Liver (tissue), 9 donors: Measurements from ENCODE around the gene TMEM170B. TPM values are rescaled to one million over a fixed set of nuclear protein-coding genes. Genes with fewer than 3 reads are reported as not detected.

Experiments
- DNase-seq: peaks from one replicate; pipeline ENCODE4 v3.0.0-alpha.2; 2017; ENCODE audit warnings: low spot score
- H3K27ac ChIP-seq, 2 donors: one replicate each; pipeline ENCODE4 v1.7.0; 2013; ENCODE audit warnings: inconsistent platforms in 2 of 2, low read length in 2 of 2, control low read depth in 1 of 2, low read depth in 1 of 2, mild to moderate bottlenecking in 1 of 2
- H3K27me3 ChIP-seq, 4 donors: one replicate each; pipeline versions ENCODE4 v1.6.1 to v1.7.0; 2013; ENCODE audit warnings: low read length in 3 of 4, inconsistent platforms in 1 of 4, mild to moderate bottlenecking in 1 of 4, moderate library complexity in 1 of 4; ENCODE audit not compliant: control insufficient read depth in 4 of 4, insufficient read depth in 4 of 4
- H3K36me3 ChIP-seq, 4 donors: one replicate each; pipeline versions ENCODE4 v1.6.1 to v1.7.0; 2013; ENCODE audit warnings: low read length in 3 of 4, mild to moderate bottlenecking in 3 of 4, low read depth in 1 of 4, moderate library complexity in 1 of 4; ENCODE audit not compliant: control insufficient read depth in 4 of 4, insufficient read depth in 3 of 4
- H3K4me1 ChIP-seq, 4 donors: one replicate each; pipeline versions ENCODE4 v1.6.1 to v1.7.0; 2013; ENCODE audit warnings: low read length in 3 of 4, mild to moderate bottlenecking in 3 of 4, moderate library complexity in 1 of 4; ENCODE audit not compliant: control insufficient read depth in 4 of 4, insufficient read depth in 4 of 4
- H3K4me3 ChIP-seq, 3 donors: one replicate each; pipeline versions ENCODE4 v1.6.1 to v1.7.0; 2013; ENCODE audit warnings: low read length in 3 of 3, control low read depth in 1 of 3, low read depth in 1 of 3, mild to moderate bottlenecking in 1 of 3
- H3K9ac ChIP-seq, 2 donors: one replicate each; pipeline ENCODE4 v1.7.0; 2013; ENCODE audit warnings: low read length in 2 of 2, mild to moderate bottlenecking in 2 of 2, moderate library complexity in 2 of 2, control low read depth in 1 of 2, low read depth in 1 of 2
- H3K9me3 ChIP-seq, 4 donors: one replicate each; pipeline versions ENCODE4 v1.6.1 to v1.7.0; 2013; ENCODE audit warnings: low read length in 3 of 4; ENCODE audit not compliant: control insufficient read depth in 4 of 4
- ATF3 ChIP-seq: IDR thresholded peaks from 2 replicates; pipeline ENCODE4 v1.6.1; 2016; ENCODE audit warnings: antibody characterized with exemption
- EGR1 ChIP-seq, 2 donors: IDR thresholded peaks; 2 replicates each; pipeline ENCODE4 v1.6.1; 2016 to 2018; ENCODE audit warnings: antibody characterized with exemption in 2 of 2, low read depth in 2 of 2
- FOXA1 ChIP-seq: IDR thresholded peaks from 2 replicates; pipeline ENCODE4 v1.6.1; 2016; ENCODE audit warnings: antibody characterized with exemption
- FOXA2 ChIP-seq: IDR thresholded peaks from 2 replicates; pipeline ENCODE4 v1.6.1; 2016; ENCODE audit warnings: antibody characterized with exemption
- GABPA ChIP-seq, 2 donors: IDR thresholded peaks in 1 of 2; conservative IDR thresholded peaks in 1 of 2; 2 replicates each; pipeline ENCODE4 v1.6.1; 2016; ENCODE audit warnings: antibody characterized with exemption in 2 of 2, mild to moderate bottlenecking in 1 of 2, moderate library complexity in 1 of 2
- HNF4A ChIP-seq, 2 donors: conservative IDR thresholded peaks; 2 replicates each; pipeline ENCODE4 v1.6.1; 2016; ENCODE audit warnings: antibody characterized with exemption in 2 of 2, mild to moderate bottlenecking in 2 of 2
- JUND ChIP-seq, 2 donors: IDR thresholded peaks; 2 replicates each; pipeline ENCODE4 v1.6.1; 2016; ENCODE audit warnings: antibody characterized with exemption in 2 of 2
- NR2F2 ChIP-seq: IDR thresholded peaks from 2 replicates; pipeline ENCODE4 v1.6.1; 2016; ENCODE audit warnings: antibody characterized with exemption
- RAD21 ChIP-seq, 2 donors: IDR thresholded peaks; 2 replicates each; pipeline ENCODE4 v1.6.1; 2016; ENCODE audit warnings: antibody characterized with exemption in 2 of 2, mild to moderate bottlenecking in 2 of 2
- REST ChIP-seq: IDR thresholded peaks from 2 replicates; pipeline ENCODE4 v1.6.1; 2016; ENCODE audit warnings: antibody characterized with exemption, mild to moderate bottlenecking
- RXRA ChIP-seq, 2 donors: IDR thresholded peaks; 2 replicates each; pipeline ENCODE4 v1.6.1; 2017 to 2018; ENCODE audit warnings: antibody characterized with exemption in 2 of 2, mild to moderate bottlenecking in 1 of 2
- SP1 ChIP-seq: IDR thresholded peaks from 2 replicates; pipeline ENCODE4 v1.6.1; 2018; ENCODE audit warnings: antibody characterized with exemption, mild to moderate bottlenecking
- TAF1 ChIP-seq: conservative IDR thresholded peaks from 2 replicates; pipeline ENCODE4 v1.6.1; 2016; ENCODE audit warnings: antibody characterized with exemption, mild to moderate bottlenecking
- YY1 ChIP-seq: IDR thresholded peaks from 2 replicates; pipeline ENCODE4 v1.6.1; 2016; ENCODE audit warnings: antibody characterized with exemption, mild to moderate bottlenecking
- ZBTB33 ChIP-seq: IDR thresholded peaks from 2 replicates; pipeline ENCODE4 v1.6.1; 2016; ENCODE audit warnings: antibody characterized with exemption
- WGBS: extraction: QIAGEN DNeasy Blood & Tissue Kit; methylation state at CpG from one replicate; pipeline ENCODE4 v1.1.7; 2013; 5-methylcytosine and 5-hydroxymethylcytosine counted together
- polyA plus RNA-seq, 2 donors: library from polyadenylated mRNA; stranded (reverse) in 1 of 2; unstranded in 1 of 2; fragments of 200-250 nt in 1 of 2; fragments of >200 nt in 1 of 2; fragmentation: Nextera tagmentation in 1 of 2; extraction: Ambion mirVana in 1 of 2; gene quantifications; one replicate each; pipeline versions ENCODE4 v1.2.1 to v1.2.3, GENCODE V29; 2013 to 2015
- total RNA-seq, 2 donors: library from RNA; depleted of rRNA; stranded (reverse); fragments of >200 nt; gene quantifications; one replicate each; pipeline ENCODE4 v1.2.3, GENCODE V29; 2014
- TF ChIP-seq, protein P1 (sequence below): fragments of 150-350 bp; IDR thresholded peaks from 2 replicates; pipeline ENCODE4 v1.5.1; 2017; ENCODE audit warnings: improper control_type of control experiment, low read depth, low read length; ENCODE audit not compliant: missing input control
- donor health status: healthy.
- donor health status: healthy.
- donor health status: healthy.
- donor health status: healthy.
- donor health status: healthy.

Gene TMEM170B
- total and polyA plus RNA-seq, 4 donors = 1.8 to 11.0 (median 6.1) TPM

DNA sequence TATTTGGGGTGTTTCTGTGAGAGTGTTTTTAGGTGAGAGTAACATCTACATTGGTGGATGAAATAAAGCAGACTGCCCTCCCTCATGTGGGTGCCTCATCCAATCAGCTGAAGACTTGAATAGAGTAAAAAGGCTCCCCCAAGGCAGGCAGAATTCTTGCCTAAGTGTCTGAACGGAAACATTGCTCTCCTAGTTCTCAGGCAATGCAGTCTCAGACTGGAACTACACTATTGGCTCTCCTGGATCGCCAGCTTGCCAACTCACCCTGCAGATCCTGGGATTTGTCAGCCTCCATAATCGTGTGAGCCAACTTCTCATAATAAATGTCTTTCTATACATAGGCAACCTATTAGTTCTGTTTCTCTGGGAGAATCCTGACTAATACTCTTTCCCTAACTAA, 5.5 kb upstream of the TMEM170B start:
- Histone ChIP-seq H3K9me3 (no peaks in the 10 kb centered on the region), H3K4me1 (peaks cover 2 to 22% (median 11%) of the 10 kb centered on the region in 4 donors), H3K4me3 (no peak overlapping the region), H3K9ac (no peak overlapping the region), H3K27me3 (no peaks in the 10 kb centered on the region), H3K27ac (no peak overlapping the region), H3K36me3 (no peaks in the 10 kb centered on the region)
- WGBS = 81% methylated on average over 3 of the region's 3 CpGs
- no peak for DNase-seq
- TF ChIP-seq, protein P1, sequence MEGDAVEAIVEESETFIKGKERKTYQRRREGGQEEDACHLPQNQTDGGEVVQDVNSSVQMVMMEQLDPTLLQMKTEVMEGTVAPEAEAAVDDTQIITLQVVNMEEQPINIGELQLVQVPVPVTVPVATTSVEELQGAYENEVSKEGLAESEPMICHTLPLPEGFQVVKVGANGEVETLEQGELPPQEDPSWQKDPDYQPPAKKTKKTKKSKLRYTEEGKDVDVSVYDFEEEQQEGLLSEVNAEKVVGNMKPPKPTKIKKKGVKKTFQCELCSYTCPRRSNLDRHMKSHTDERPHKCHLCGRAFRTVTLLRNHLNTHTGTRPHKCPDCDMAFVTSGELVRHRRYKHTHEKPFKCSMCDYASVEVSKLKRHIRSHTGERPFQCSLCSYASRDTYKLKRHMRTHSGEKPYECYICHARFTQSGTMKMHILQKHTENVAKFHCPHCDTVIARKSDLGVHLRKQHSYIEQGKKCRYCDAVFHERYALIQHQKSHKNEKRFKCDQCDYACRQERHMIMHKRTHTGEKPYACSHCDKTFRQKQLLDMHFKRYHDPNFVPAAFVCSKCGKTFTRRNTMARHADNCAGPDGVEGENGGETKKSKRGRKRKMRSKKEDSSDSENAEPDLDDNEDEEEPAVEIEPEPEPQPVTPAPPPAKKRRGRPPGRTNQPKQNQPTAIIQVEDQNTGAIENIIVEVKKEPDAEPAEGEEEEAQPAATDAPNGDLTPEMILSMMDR = no peak
- no peak for TF ChIP-seq FOXA1
- TF ChIP-seq GABPA (IDR thresholded peaks at IDR 0.05 in 1 of 2, conservative IDR thresholded peaks at IDR 0.05 in 1 of 2) = no peak
- TF ChIP-seq SP1 = no peak
- no peak for TF ChIP-seq NR2F2
- TF ChIP-seq ZBTB33 = no peak
- TF ChIP-seq EGR1 (IDR thresholded peaks at IDR 0.05; ENCODE audit: low read depth in 2 of 2) = no peak
- no peak for TF ChIP-seq JUND (IDR thresholded peaks at IDR 0.05)
- no peak for TF ChIP-seq ATF3
- TF ChIP-seq FOXA2 = no peak
- no peak for TF ChIP-seq REST

GRCh38 chr6:11534561-11534960, 3.0 kb upstream of the TMEM170B start:
- Histone ChIP-seq H3K9me3 (no peaks in the 10 kb centered on the region), H3K9ac (no peak overlapping the region), H3K27me3 (no peaks in the 10 kb centered on the region), H3K4me1 (peaks cover 2 to 23% (median 12%) of the 10 kb centered on the region in 4 donors), H3K27ac (no peak overlapping the region), H3K4me3 (no peak overlapping the region), H3K36me3 (no peaks in the 10 kb centered on the region)
- 64% methylated on average over 5 of the region's 5 CpGs for WGBS
- no peak for DNase-seq
- TF ChIP-seq YY1 (peak; percentile 49), ATF3 (no peak), RAD21 (IDR thresholded peaks at IDR 0.05) (no peak), TAF1 (no peak), GABPA (IDR thresholded peaks at IDR 0.05 in 1 of 2, conservative IDR thresholded peaks at IDR 0.05 in 1 of 2) (no peak), EGR1 (IDR thresholded peaks at IDR 0.05; ENCODE audit: low read depth in 2 of 2) (no peak), JUND (IDR thresholded peaks at IDR 0.05) (no peak), HNF4A (conservative IDR thresholded peaks at IDR 0.05) (peak; percentile 90 to 92), ZBTB33 (no peak), NR2F2 (no peak), RXRA (IDR thresholded peaks at IDR 0.05) (peak in 1 of 2 donors; percentile 51)
- TF ChIP-seq, protein P1 = no peak
